Stimulated activated CD8-positive, alpha-beta memory T cell treated with anti-CD3 and anti-CD28 coated beads, Interleukin-15, amount 100 ng/mL, for 1 hour (primary cell): ENCODE measurements around the gene CAMSAP2.
A peak's percentile ranks its signal among the peaks of the same experiment; 100 is the strongest.

Experiments
- DNase-seq: peaks from one replicate; pipeline ENCODE4 v3.0.0-alpha.2; 2020; ENCODE audit warnings: low read depth

Gene CAMSAP2, protein sequence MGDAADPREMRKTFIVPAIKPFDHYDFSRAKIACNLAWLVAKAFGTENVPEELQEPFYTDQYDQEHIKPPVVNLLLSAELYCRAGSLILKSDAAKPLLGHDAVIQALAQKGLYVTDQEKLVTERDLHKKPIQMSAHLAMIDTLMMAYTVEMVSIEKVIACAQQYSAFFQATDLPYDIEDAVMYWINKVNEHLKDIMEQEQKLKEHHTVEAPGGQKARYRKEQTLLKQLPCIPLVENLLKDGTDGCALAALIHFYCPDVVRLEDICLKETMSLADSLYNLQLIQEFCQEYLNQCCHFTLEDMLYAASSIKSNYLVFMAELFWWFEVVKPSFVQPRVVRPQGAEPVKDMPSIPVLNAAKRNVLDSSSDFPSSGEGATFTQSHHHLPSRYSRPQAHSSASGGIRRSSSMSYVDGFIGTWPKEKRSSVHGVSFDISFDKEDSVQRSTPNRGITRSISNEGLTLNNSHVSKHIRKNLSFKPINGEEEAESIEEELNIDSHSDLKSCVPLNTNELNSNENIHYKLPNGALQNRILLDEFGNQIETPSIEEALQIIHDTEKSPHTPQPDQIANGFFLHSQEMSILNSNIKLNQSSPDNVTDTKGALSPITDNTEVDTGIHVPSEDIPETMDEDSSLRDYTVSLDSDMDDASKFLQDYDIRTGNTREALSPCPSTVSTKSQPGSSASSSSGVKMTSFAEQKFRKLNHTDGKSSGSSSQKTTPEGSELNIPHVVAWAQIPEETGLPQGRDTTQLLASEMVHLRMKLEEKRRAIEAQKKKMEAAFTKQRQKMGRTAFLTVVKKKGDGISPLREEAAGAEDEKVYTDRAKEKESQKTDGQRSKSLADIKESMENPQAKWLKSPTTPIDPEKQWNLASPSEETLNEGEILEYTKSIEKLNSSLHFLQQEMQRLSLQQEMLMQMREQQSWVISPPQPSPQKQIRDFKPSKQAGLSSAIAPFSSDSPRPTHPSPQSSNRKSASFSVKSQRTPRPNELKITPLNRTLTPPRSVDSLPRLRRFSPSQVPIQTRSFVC (N-terminal part only)

DNA sequence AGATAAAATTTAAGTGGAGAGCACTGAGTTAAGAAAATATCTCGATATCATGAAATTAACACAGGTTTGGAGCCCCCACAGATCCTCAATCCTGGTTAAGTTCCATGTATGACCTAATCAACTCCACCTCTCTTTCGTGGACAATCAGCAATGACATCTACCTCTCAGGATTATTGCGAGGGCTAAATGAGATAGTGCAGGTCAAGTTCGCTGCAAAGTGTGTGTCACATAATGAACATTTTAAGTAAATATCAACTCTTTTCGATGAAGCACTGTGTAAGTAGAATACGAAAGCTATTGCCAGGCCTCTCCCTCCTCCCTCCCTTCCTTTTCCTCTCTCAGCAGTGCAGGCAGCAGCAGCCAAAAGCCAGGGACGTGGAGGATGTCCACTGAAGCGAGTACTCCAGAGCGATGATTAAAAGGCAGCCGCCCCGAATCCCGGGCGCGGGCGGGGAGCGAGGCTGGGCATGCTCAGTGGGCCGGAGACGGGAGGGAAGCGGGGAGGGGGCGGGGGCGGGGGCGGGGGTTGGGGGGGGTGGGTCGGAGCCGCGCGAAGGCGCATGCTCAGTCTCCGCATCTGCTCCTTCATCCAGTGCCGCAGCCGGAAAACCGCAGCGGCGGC is at the start of gene CAMSAP2:
CAMSAP2 (plus strand) TSS at position 567 of the 622 bp plus-strand sequence. CDS start 935 bp downstream, outside the sequence.
- DNase-seq: peak; percentile 34

DNA sequence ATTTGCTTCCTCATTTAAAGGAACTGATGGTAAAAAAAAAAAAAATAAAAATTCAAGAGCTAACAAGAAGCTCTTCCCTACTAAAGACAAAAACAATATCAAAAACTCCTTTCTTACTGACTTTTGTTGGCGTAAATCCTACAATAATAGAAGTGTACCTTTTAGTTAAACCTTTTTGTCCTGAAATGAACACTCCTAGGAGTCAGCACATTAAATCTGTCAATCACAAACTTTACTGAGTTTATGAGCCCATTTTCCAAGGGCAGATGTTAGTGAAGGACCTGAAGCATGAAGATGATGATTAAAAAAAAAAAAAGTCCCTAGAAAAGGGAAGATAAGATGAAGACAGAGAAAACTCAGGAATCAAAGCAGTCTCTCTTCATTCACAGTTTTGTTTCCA is 46.4 kb upstream of the CAMSAP2 start:
- DNase-seq: no peak

DNA sequence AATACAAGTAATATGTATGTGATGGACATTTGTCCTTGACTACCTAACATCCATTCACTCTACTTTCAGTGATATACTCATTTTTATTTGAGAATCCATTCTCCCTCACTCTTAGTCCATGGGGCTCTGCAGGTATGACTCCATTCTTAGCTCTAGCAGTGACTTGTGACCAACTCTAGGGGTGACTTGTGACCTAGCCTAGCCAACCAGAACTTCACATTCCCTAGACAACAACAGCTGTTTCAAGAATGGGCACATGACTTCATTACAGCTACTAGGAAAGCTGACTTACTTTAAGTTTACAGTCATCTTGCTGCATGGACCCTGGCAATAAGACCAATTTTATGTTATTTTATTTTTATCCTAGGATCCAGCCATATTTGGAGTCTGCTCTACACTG is 45.4 kb upstream of the CAMSAP2 start:
- no peak for DNase-seq

DNA sequence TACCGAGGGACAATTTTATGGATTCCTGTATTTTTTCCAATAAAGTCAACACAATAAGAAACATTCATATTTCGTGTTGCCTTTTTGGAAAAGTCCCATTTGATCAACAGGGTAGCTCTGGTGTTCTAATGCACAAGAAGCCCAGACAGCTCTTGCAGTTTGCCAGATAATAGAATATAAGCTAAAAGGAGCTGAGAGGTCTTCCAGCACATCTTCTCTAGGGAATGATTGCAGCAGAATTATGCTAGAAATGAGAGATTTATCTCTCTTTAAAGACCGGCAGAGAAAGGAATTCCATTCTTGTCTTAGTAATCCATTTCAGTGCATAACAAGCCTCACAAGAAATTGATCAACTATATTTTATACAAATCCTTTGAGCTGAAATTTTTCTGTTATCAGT is 44.0 kb upstream of the CAMSAP2 start:
- DNase-seq: no peak

DNA sequence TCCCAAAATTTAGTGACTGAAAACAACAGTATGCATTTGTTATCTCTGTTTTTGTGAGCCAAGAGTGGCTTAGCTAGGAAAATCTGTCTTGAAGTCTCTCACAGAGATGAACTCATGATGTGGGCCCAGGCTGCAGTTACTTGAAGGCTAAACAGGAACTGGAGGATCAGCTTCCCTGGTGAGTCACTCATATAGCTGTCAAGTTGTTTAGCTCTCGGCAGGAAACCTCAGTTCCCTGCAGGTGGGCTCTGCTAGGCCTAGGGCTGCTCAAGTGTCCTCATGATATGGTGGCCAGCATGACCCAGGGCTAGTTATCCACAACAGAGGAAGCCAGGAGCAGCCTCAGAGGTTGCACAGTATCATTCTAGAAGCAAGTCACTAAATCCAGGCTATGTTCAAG is 38.8 kb upstream of the CAMSAP2 start:
- DNase-seq: no peak

DNA sequence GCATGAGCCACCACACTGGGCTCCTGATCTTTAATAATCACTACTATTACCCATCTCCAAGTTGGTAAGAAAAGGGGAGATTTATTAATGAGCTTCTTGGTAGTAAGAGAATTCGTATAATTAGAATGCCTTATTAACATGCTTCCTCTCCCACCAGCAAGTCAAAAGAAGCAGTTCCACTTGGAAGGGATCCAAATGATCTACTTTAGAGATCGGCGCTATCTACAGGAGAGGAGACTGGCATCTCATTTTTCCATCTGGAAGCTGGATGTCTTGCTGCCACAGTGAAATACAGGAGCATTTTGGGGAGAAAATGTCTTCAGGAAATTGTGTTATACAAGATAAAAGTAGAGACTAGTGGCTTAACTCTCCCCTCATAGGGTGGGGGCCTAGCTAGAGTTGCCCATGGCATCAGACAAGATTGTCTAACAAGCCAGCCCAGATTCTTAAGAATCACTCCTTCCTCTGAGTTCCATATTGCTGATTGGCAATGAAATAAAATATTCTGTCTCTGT is 33.6 kb upstream of the CAMSAP2 start:
- no peak for DNase-seq

DNA sequence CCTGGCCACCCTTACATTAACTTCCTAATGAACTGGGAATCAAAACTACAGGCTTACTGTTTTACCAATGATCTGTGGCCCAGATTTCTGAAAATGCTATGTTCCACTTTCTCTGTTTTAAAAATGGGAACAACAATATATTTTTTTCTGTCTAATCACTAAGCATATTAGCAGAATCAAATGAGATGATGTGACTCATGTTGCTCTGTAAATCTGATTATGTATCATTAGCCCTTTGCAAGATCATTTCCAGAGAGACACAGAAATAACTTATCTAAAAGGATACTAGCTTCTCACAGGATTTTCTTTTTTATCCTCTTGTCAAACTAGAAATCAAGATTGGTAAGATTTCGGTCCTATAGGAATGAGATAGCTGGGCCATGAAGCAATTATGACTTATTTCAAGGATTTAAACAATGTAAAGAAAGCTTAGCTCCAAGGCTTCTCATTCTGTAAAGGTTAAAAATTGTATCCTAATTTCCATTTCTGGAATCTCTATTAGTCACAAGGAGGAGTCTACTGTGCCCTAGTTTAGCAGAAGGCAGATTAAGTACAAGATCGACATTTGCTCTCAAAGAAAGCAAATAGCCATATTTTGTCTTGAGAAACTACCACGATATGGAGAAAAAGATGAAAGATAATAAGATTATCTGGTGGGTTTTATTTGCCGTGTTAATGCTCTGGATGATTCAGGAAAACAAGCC is 32.4 kb upstream of the CAMSAP2 start:
- DNase-seq: no peak

DNA sequence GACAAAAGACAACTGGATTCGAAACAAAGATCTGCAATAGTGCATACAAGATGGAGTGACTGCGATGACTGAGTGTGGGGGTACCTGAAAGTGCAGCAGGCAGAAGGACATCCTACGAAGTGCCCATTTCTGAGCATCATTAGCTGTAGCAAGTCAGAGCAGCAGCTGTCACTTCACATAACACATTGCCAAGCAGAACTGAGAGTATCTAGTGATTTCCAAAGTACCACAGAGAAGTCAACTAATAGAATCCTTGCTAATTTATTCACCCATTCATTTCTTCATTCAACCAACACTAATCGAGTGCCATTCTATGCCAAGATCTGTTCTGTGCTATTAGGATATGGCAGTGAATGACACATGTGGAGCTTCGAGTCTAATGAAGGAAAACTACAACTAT is 31.6 kb upstream of the CAMSAP2 start:
- no peak for DNase-seq

DNA sequence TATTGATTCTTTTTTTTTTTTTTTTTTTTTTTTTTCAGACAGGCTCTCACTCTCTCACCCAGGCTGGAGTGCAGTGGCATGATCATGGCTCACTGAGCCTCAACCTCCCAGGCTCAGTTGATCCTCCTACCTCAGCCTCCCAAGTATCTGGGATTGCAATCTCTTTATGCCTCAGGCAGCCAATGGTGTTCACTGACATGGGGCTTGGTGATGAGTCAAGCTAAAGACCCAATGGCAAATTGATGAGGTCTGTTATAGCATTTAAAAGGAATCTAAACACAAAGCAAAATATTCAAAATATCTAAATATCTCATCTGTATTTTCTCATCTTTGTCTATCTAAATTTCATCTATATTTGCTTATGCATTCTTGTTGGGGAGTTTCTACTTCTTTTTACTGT is 30.5 kb upstream of the CAMSAP2 start:
- no peak for DNase-seq

DNA sequence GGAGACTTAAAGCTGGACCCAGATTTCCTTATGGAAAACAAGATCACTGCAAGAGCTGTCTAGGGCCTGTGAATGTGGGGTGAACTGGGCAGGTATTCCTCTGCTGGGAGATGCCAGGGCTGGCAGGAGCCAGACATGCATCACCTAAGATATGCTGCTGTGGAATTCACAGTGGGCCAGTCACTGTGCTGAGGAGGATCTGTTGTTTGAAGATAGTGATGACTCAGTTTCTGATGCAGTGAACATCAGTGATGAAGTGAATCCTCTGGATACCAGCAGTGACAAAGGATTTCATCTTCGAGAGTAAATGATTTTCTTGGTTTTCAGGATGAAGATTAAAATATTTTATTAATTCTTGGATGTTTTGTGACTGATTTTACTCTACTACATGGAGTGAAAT is 29.9 kb upstream of the CAMSAP2 start:
- no peak for DNase-seq

DNA sequence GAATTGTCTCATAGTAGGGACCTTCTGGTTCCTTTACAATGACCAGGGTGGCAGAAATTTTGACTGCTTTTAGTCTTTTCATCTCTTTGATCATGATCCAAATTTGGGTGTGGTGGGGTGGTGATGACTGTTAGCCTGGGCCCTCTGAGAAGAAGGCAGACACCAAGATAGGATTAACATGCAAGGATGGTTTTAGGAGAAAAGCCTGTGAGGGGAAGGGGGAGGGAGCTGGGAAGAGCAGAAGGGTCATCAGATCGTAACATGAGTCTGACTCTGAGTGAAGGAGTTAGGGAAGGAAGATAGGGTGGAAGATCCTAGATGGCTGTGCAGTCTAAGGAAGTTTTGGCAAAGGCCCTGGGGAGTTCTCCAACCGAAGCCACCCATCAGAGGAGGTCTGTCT is 28.5 kb upstream of the CAMSAP2 start:
- no peak for DNase-seq

DNA sequence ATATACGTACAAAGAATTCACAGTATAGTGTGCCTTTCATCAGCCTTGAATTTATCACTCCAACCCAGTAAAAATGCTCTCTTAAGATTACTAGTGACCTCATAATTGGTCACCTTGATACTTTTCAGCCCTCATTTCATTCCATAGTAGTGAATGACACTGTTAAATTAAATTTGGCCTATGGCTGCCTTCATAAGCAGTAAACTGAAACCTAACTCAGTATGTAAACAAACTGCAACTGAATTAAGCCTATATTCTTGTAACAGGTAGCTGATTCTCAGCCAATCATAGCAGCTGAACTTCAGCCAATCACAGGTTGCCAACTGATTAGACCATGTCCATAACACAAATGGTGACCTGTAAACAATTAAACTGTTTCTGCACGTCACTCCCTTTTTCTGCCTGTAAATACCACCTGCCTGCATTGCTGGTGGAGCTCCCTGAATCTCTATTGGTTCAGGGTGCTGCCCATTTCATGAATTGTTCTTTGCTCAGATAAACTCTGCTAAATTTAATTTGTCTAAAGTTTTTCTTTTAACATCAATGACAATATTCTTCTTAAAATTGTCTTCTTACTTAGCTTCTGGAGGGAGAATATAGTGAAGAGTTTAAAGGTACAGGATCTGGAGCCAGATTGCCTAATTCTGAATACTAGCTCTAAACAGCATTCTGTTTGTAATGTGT is 24.0 kb upstream of the CAMSAP2 start:
- DNase-seq: no peak

DNA sequence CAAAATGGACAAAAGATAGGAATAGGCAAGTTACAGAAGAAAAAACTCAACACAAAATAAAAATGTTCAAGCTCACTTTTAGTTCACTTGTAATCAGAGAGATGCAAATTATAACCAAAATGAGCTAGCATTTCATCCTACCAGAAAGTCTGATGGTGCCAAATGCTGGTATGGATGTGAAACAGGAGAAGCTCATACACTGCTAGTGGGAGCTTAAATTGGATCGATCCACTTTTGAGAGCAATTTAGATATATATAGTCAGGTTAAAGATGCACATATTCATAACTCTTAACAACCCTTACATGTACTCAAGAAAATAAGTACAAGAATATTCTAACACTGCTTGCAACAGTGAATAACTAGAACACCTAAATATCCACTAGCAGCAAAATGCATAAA is 18.5 kb upstream of the CAMSAP2 start:
- no peak for DNase-seq

DNA sequence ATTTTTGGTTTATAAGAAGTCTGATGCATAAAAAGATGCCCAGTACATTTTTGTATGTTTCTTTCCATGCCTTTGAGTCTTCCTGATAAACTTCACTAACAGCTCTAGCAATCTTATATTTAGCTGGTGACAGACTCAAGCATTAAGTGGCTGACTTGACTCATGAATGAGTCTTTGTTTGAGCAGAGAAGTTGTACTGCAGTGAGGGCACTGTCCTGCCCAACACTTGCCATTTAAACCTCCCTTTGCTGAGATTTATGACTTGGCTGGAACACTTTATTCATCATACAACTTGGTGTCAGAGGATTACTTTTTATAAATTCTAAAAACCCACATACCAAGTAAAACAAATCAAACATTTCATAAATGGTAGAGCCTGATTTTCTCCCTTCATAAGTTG is 14.6 kb upstream of the CAMSAP2 start:
- no peak for DNase-seq

DNA sequence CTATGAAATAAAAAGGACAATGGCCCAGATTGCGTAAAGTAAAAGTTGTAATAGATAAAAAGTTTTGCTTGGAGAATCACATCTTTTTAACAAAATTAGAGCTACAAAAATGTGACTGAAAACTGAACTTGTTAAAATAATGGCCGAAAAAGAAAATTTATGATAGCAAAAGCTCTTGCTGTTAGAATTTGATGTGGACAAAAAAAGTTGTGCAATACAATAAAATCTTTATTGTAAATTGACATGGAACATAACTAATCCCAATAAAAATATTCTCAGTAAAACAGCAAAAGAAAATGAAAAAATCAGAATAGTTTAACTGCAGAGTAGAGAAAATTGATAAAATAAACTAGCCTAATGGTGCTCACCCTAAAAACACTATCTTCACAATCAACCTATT is 11.4 kb upstream of the CAMSAP2 start:
- DNase-seq: no peak

DNA sequence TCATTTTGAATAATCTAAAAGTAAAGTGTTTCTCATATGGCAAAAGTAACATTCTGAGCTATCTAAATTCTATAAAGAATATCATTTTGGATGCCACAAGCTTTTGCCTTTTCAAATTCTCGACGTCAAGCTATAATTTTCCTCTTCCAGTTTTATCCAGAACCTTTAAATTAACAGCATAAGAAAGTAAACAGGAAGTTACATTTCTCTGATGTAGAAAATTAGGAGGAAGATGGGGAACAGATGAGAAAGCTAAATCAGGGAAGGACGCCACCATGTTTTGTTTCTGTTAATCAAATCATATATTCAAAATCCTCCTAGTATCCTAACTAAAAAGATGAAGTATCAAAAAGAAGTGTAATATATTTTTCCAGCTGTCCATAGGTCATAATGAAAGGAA is 8.8 kb upstream of the CAMSAP2 start:
- DNase-seq: no peak

DNA sequence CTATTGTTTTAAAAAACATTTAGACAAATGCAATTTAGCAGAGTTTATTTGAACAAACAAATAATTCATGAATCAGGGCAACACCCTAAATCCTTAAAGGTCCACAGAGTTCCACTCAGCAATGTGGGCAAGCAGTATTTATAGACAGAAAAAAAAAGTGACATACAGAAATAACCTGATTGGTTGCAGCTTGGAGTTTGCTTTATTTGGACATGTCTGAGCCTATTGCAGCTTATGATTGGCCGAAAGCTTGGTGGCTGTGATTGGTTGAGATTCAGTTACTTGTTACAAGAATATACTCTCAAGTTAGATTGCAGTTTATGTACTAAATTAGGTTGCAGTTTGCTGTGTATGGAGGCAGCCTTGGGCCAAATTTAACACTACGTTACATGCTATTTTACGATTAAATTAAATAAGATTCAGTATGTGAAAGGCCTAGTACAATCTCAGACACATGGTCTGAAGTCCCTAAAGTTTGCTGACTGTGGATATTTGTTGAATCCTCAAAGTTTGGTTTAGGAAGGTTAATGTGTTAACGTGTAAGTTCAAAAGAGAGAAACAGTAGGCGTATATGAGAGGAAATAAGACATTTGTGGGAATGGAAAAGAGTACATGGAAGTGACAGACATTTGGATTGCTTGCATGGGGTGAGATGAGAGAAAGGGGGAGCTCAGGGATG is 6.9 kb upstream of the CAMSAP2 start:
- DNase-seq: no peak

DNA sequence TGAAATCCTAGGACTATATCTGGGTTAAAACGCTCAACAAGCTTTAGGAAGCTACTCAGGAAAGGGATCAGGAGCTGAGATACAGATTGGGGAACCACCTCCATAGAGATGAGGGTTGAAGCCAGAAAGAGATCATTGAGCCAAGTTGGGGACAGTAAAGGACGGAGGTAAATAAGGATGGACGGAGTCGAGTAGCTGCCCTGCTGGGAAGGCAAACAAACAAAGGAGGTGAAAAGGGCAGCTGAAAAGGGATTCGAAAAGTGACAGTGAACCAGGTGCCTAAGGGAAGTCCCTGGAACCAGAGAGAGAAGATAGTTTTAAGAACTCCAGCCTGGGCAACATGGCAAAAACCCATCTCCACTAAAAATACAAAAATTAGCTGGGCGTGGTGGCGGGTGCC is 6.3 kb upstream of the CAMSAP2 start:
- no peak for DNase-seq

DNA sequence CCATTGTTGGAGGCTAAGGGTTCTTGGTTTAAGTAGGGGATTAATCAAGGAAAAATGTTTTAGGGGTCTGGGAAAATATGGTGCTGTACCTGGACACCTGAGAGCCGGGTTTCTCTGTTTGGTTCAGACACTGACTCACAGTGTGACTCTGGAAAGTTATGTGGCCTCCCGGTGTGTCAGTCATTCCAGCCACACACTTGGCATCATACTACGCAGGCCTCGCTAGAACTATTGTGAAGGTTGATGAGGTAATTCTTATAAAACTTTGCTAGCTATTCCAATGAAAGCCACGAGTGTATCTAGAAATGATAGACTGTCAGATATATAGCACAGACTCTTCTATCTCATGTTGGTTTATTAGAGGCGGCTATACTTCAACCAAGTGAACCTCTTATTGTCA is 4.8 kb upstream of the CAMSAP2 start:
- DNase-seq: no peak

DNA sequence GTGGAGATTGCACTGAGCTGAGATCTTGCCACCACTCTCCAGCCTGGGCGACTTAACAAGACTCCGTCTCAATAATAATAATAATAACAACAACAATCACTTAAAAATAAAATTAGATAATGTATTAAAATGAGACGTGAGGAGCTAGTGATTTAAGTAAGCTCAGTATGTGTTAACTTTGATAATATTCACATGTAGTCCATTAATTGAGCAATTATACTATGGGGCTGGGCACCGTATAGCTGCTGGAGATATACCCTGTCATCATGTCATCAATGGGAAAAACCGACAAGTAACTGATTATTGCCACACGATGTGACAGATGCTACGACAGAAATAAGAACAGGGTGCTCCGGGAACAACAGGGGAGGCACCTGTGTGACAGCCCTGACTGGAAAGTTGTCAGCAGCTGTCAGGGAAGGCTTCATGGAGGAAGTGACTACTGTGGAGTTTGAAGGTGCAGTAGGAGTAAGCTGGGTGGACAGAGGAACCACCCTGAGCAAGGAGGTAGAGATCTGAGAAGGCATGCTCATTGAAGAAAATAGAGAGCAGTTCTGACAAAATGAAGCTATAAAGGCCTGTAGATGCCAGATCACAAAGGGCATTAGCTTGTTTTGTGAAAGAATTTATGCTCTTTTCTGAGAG is 924 bp upstream of the CAMSAP2 start:
- DNase-seq: no peak
